SJSA1 (cell line): Measurements from ENCODE around the gene MTCH1. TPM values are rescaled to one million over a fixed set of nuclear protein-coding genes. Genes with fewer than 3 reads are reported as not detected.

ENCODE experiments used
- DNase-seq, 2 experiments: peaks; one replicate each; pipeline ENCODE4 v3.0.0-alpha.2; 2015 to 2020; ENCODE audit warnings: low spot score in 2 of 2, low read depth in 1 of 2
- H3K27ac ChIP-seq: fragments of 250-450 bp; sonication (Bioruptor Pico); 2 replicates; pipeline ENCODE4 v1.5.1; 2020; ENCODE audit warnings: mild to moderate bottlenecking, moderate library complexity
- H3K27me3 ChIP-seq: fragments of 250-450 bp; sonication (Bioruptor Pico); replicated peaks from 2 replicates; pipeline ENCODE4 v1.5.1; 2020; ENCODE audit warnings: mild to moderate bottlenecking, moderate library complexity
- H3K36me3 ChIP-seq: fragments of 250-450 bp; sonication (Bioruptor Pico); 2 replicates; pipeline ENCODE4 v1.5.1; 2020; ENCODE audit warnings: mild to moderate bottlenecking
- H3K4me1 ChIP-seq: fragments of 250-450 bp; sonication (Bioruptor Pico); replicated peaks from 2 replicates; pipeline ENCODE4 v1.6.1; 2021; ENCODE audit warnings: mild to moderate bottlenecking
- H3K4me3 ChIP-seq: fragments of 250-450 bp; sonication (Bioruptor Pico); 2 replicates; pipeline ENCODE4 v1.5.1; 2020; ENCODE audit warnings: mild to moderate bottlenecking
- H3K9me3 ChIP-seq: fragments of 250-450 bp; sonication (Bioruptor Pico); replicated peaks from 2 replicates; pipeline ENCODE4 v1.5.1; 2020; ENCODE audit warnings: mild to moderate bottlenecking
- total RNA-seq: library from RNA; depleted of rRNA; stranded (reverse); fragments of >200 nt; shearing (Covaris generic); gene quantifications from 2 replicates; pipeline ENCODE4 v1.2.3, GENCODE V29; 2014; rRNA removed

MTCH1 gene
- total RNA-seq: 272 and 297 TPM in 2 replicates

- H3K9me3 ChIP-seq: no peaks in the 10 kb centered on the region
- H3K4me1 ChIP-seq: peaks cover 15% of the 10 kb centered on the region
- DNase-seq: peak; percentile 87 to 96
- H3K27ac ChIP-seq: peak within 1 kb of the TSS; percentile 96
- peaks cover 42% of the 10 kb centered on the region for H3K36me3 ChIP-seq
- H3K4me3 ChIP-seq: peak within 1 kb of the TSS; percentile 99
- no peaks in the 10 kb centered on the region for H3K27me3 ChIP-seq
These were observed at the start of gene MTCH1 for GRCh38 chr6:36985808-36986703. Gene MTCH1, minus strand, starts transcription at chr6:36986196. Its CDS starts 23 bp downstream, at chr6:36986173.

DNA sequence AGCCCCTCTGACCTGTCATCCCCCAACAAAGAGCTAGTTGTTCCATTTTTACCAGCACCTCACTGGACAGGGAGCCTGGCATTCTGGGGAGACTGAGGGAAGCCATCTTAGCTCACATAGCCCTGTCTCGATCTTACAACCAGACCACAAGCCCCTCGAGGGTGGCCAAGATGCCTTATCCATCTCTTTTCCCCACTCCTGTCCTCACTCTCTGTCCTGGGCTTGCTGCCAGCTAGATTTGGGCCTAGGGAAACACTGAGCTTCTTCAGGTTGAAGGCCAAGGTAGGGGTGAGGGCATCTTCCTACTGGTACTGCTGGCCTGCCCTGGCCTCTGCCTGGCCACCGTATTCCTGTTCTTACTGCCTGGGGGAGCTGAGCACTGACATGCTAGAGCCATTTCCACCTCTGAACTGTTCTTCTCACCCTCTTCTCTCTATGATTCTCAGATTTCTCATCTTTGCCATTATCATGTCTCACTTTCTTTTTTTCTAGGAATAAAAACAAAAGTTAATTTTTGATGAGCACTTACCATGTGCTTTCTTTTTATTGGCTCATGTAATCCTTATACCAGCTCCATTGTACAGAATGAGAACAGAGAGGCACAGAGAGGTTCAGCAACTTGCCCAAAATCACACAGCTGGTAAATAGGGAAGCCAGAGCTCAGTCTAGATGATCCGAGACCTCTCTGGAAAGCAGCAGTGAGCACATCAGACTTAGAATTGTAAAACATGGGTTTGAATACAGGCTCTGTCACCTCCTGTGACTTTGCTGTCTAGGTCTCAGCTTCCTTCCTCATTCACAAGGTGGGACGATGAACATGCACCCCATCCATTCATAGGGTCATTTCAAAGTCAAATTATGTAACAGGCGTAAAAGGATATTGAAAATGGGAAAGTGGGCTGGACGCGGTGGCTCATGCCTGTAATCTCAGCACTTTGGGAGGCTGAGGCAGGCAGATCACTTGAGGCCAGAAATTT lies 48.1 kb upstream of the MTCH1 start:
- Histone ChIP-seq H3K27ac (no peak overlapping the region), H3K4me1 (peaks cover 6% of the 10 kb centered on the region), H3K4me3 (no peak overlapping the region), H3K36me3 (no peaks in the 10 kb centered on the region), H3K9me3 (no peaks in the 10 kb centered on the region), H3K27me3 (no peaks in the 10 kb centered on the region)
- no peak for DNase-seq

GRCh38 chr6:37033255-37033654 lies 47.3 kb upstream of the MTCH1 start:
- Histone ChIP-seq H3K4me1 (peaks cover 6% of the 10 kb centered on the region), H3K36me3 (no peaks in the 10 kb centered on the region), H3K27me3 (no peaks in the 10 kb centered on the region), H3K9me3 (no peaks in the 10 kb centered on the region), H3K27ac (no peak overlapping the region), H3K4me3 (no peak overlapping the region)
- no peak for DNase-seq

DNA sequence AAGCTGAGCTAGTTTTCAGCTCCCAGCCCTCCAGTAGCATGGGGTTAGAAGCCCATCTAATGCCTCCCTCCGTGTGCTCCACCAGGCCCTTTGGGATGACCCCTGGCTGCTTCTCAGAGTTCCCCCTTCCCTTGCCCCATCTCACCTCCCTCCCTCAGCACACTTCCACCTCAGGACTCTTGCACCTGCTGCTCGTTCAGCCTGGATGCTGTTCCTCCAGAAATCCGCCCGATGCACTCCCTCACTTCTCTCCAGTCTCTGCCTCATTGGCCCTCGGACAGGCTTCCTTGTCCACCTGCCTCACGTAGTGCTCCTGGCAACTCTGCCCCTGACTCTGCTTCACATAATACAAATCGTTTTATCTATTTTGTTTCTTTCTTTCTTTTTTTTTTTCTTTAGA lies 46.2 kb upstream of the MTCH1 start:
- no peak for DNase-seq
- Histone ChIP-seq H3K27ac (no peak overlapping the region), H3K36me3 (no peaks in the 10 kb centered on the region), H3K9me3 (no peaks in the 10 kb centered on the region), H3K4me1 (peaks cover 6% of the 10 kb centered on the region), H3K27me3 (no peaks in the 10 kb centered on the region), H3K4me3 (no peak overlapping the region)

DNA sequence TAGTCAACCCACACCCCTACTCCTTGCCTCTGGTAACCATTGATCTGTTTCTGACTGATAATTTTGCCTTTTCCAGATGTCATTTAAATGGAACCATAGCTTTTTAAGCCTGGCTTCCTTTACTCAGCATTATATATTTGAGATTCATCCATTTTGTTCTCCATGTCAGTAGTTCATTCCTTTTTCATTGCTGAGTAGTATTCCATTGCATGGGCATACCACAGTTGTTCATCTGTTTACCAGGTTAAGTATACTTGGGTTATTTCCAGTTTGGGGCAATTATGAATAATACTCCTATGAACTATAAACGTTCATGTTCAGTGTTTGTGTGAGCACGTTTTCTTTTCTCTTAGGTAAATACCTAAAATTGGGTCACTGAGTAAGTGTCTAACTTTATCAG lies 44.6 kb upstream of the MTCH1 start:
- H3K9me3 ChIP-seq: no peaks in the 10 kb centered on the region
- DNase-seq: no peak
- H3K36me3 ChIP-seq: no peaks in the 10 kb centered on the region
- no peak overlapping the region for H3K4me3 ChIP-seq
- H3K4me1 ChIP-seq: peaks cover 6% of the 10 kb centered on the region
- H3K27me3 ChIP-seq: no peaks in the 10 kb centered on the region
- no peak overlapping the region for H3K27ac ChIP-seq

DNA sequence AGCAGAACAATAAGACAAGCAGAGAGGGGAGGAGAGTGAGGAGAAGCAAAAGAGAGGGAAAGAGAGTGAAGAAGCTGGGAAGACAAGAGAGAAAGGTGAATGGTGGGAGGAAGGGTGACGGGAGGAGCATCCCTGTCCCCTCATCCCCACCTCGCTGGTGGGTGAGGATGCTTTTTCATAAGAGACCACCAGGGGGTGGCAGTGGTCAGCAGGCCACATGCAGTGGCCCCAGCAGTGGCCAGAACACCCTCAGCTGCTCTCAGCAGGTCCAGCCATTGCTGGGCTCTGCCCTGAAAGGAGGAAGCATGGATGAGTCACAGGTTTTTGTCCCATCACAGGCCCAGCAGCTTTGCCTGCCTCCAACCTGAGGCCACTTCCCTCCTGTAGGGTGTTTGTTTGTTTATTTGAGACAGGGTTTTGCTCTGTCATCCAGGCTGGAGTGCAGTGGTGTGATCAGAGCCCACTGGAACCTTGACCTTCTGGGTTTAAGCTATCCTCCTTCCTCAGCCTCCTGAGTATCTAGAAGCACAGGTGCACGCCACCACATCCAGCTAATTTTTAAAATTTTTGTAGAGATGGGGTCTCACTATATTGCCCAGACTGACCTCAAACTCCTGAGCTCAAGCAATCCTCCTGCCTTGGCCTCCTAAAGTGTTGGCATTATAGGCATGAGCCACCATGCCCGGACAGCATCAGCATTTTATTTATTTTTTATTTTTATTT lies 43.4 kb upstream of the MTCH1 start:
- no peaks in the 10 kb centered on the region for H3K36me3 ChIP-seq
- H3K4me3 ChIP-seq: no peak overlapping the region
- peak; percentile 81 to 91 for DNase-seq
- H3K27ac ChIP-seq: no peak overlapping the region
- H3K9me3 ChIP-seq: no peaks in the 10 kb centered on the region
- H3K27me3 ChIP-seq: no peaks in the 10 kb centered on the region
- H3K4me1 ChIP-seq: peaks cover 13% of the 10 kb centered on the region

DNA sequence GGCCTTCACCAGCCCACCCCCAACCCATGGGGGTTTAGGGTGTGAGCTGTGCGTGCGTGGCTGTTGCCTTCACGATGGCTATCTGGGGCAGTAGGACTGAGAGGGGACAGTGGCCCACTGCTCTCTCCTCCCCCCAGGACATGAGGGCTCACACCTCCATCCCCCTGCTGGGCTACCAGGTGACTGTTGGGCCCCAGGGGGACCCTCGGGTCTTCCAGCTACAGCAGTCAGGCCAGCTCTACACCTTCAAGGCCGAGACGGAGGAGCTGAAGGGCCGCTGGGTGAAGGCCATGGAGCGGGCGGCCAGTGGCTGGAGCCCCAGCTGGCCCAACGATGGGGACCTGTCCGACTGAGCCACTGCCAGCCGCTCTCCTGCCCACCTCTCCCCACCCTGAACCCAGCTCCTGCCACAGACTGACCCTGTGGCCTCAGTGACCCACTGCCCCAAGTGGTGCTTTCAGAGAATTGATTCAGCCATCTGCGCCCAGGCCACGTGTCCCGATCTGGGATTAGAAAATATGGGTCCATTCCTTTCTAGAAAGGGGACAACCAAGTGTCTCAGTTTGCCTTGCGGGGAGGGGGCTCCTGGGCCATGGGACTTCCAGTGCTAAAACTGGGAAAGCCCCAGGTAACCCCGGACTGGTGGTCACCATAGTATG lies 41.9 kb upstream of the MTCH1 start:
- Histone ChIP-seq H3K4me3 (no peak overlapping the region), H3K9me3 (no peaks in the 10 kb centered on the region), H3K4me1 (peaks cover 7% of the 10 kb centered on the region), H3K27ac (no peak overlapping the region), H3K27me3 (no peaks in the 10 kb centered on the region), H3K36me3 (no peaks in the 10 kb centered on the region)
- no peak for DNase-seq

GRCh38 chr6:37027036-37027720 lies 41.2 kb upstream of the MTCH1 start:
- Histone ChIP-seq H3K4me3 (no peak overlapping the region), H3K27ac (no peak overlapping the region), H3K9me3 (no peaks in the 10 kb centered on the region), H3K36me3 (no peaks in the 10 kb centered on the region), H3K4me1 (peaks cover 7% of the 10 kb centered on the region), H3K27me3 (no peaks in the 10 kb centered on the region)
- no peak for DNase-seq

DNA sequence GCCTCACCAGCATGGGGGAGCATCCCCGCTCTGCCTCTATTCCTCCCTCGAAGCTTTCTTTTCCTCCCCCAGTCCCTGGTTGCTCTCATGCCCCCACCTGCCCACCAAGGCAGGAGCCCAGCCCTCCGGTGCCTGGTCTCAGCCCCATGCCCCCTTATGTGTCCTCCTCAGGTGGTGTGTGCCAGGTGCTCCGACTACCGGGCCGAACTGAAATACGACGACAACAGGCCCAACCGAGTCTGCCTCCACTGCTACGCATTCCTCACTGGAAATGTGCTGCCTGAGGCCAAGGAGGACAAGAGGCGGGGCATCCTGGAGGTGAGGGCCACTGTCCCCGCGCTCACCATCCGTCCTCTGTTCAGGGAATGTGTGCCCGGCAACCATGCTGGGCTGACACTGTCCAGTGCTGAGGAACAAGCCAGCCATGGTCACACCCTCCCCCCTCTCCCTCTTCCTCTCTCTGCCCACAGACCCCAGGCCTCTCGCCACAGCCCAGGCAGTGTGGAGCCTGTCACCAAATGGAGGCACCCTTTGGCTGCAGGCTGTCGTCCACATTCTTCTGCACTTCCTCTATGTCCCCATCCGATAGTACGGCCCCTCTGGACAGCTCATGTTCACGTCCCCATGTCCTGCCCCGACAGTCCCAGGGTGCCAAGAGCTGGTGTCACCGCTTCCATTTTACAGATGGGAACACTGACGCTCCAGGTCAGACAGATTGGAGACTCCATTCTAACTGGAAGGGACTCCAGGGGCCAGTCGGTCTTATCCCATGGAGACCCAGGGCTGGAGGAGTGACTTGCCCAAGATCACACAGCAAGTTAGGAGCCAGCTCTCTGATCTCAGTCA lies 39.8 kb upstream of the MTCH1 start:
- Histone ChIP-seq H3K27ac (no peak overlapping the region), H3K4me1 (peaks cover 7% of the 10 kb centered on the region), H3K36me3 (no peaks in the 10 kb centered on the region), H3K4me3 (no peak overlapping the region), H3K9me3 (no peaks in the 10 kb centered on the region), H3K27me3 (no peaks in the 10 kb centered on the region)
- DNase-seq: no peak

- Histone ChIP-seq H3K27ac (peak overlapping the region; percentile 21), H3K27me3 (no peaks in the 10 kb centered on the region), H3K4me1 (peaks cover 7% of the 10 kb centered on the region), H3K36me3 (no peaks in the 10 kb centered on the region), H3K4me3 (no peak overlapping the region), H3K9me3 (no peaks in the 10 kb centered on the region)
- DNase-seq: peak; percentile 48 to 79
These were observed 38.8 kb upstream of the MTCH1 start for GRCh38 chr6:37024656-37025337.

GRCh38 chr6:37022135-37022863 lies 36.3 kb upstream of the MTCH1 start:
- peaks cover 13% of the 10 kb centered on the region for H3K4me1 ChIP-seq
- H3K27me3 ChIP-seq: no peaks in the 10 kb centered on the region
- H3K4me3 ChIP-seq: no peak overlapping the region
- H3K27ac ChIP-seq: no peak overlapping the region
- no peak for DNase-seq
- H3K9me3 ChIP-seq: no peaks in the 10 kb centered on the region
- no peaks in the 10 kb centered on the region for H3K36me3 ChIP-seq
